GM12878 (cell line): ENCODE data around the gene TMEM151A. TPM values are rescaled to one million over a fixed set of nuclear protein-coding genes. Genes with fewer than 3 reads are reported as not detected.
A peak's percentile ranks its signal among the peaks of the same experiment; 100 is the strongest.

Source experiments
- ATAC-seq: fragments of 200-7000 bp; cut with Tn5 transposase; 3 replicates; pipeline ENCODE4 v1.9.1; 2020; ENCODE audit warnings: mild to moderate bottlenecking, moderate library complexity
- BruUV-seq: library from RNA; stranded (reverse); fragments of 400-500 nt; replicated peaks from 2 replicates; lab custom pipeline; 2021; lab: Mats Ljungman, UMichigan
- CTCF ChIA-PET: fragments of 300-600 bp; sonication (Branson Sonifier 250); formaldehyde crosslinking; extraction: SDS; loops from one replicate; lab custom pipeline; 2021; ENCODE audit warnings: inconsistent platforms; lab: Yijun Ruan, JAX
- POLR2A ChIA-PET: fragments of 350-600 bp; formaldehyde crosslinking; extraction: SDS; loops from one replicate; lab custom pipeline; 2021; ENCODE audit warnings: inconsistent platforms; lab: Charles Lee
- RAD21 ChIA-PET: fragments of 300-600 bp; sonication (Branson Sonifier 250); formaldehyde crosslinking; loops from one replicate; lab custom pipeline; 2023; ENCODE audit warnings: antibody characterized with exemption; ENCODE audit not compliant: unreplicated experiment; lab: Charles Lee
- SMC1A ChIA-PET: fragments of 300-600 bp; sonication (Branson Sonifier 250); formaldehyde crosslinking; loops from one replicate; lab custom pipeline; 2023; ENCODE audit not compliant: unreplicated experiment, uncharacterized antibody; lab: Charles Lee
- DNase-seq: peaks from one replicate; pipeline ENCODE4 v3.0.0-alpha.2; 2011; ENCODE audit warnings: low read depth, low spot score
- FAIRE-seq: peaks from 3 replicates; lab custom pipeline; 2011; peaks lifted over from hg19 to GRCh38; lab: Jason Lieb, UNC
- H2AFZ ChIP-seq: 2 replicates; pipeline ENCODE4 v1.6.0; 2011; ENCODE audit warnings: low read depth, low read length, control low read depth; ENCODE audit not compliant: control insufficient read depth
- H3K27ac ChIP-seq: 2 replicates; pipeline ENCODE4 v1.5.1; 2011; ENCODE audit warnings: control low read depth; ENCODE audit not compliant: control insufficient read depth, insufficient read depth
- H3K27me3 ChIP-seq, 2 experiments: replicated peaks in 1 of 2; 2 replicates each; pipeline versions ENCODE4 v1.6.0 to v1.6.1; 2011; ENCODE audit warnings: low read length in 1 of 2; ENCODE audit not compliant: control insufficient read depth in 2 of 2, insufficient read depth in 2 of 2
- H3K36me3 ChIP-seq, 2 experiments: 2 replicates each; pipeline ENCODE4 v1.5.1; 2011; ENCODE audit warnings: low read length in 1 of 2; ENCODE audit not compliant: control insufficient read depth in 2 of 2, insufficient read depth in 2 of 2
- H3K4me1 ChIP-seq: 2 replicates; pipeline ENCODE4 v1.6.1; 2011; ENCODE audit warnings: mild to moderate bottlenecking, low read length, moderate library complexity, mixed read lengths; ENCODE audit not compliant: control insufficient read depth, insufficient read depth
- H3K4me2 ChIP-seq: 2 replicates; pipeline ENCODE4 v1.6.0; 2011; ENCODE audit warnings: control low read depth; ENCODE audit not compliant: control insufficient read depth, insufficient read depth
- H3K4me3 ChIP-seq: fragments of 200-600 bp; sonication (generic); 2 replicates; pipeline ENCODE4 v1.5.1; 2016
- H3K79me2 ChIP-seq: 2 replicates; pipeline ENCODE4 v1.6.0; 2011; ENCODE audit warnings: low read length; ENCODE audit not compliant: control insufficient read depth, insufficient read depth
- H3K9ac ChIP-seq: 2 replicates; pipeline ENCODE4 v1.8.0; 2011; ENCODE audit warnings: low read length, control low read depth, mixed read lengths; ENCODE audit not compliant: control insufficient read depth, insufficient read depth
- H3K9me3 ChIP-seq: replicated peaks from 3 replicates; pipeline ENCODE4 v1.5.1; 2011; ENCODE audit warnings: mild to moderate bottlenecking, low read length; ENCODE audit not compliant: control insufficient read depth, insufficient read depth
- H4K20me1 ChIP-seq: 2 replicates; pipeline ENCODE4 v1.6.0; 2011; ENCODE audit not compliant: control insufficient read depth, insufficient read depth
- ATF7 ChIP-seq: fragments of 450-650 bp; IDR thresholded peaks from 2 replicates; pipeline ENCODE4 v1.6.1; 2016; ENCODE audit warnings: low read depth, mild to moderate bottlenecking
- EGR1 ChIP-seq, 2 experiments: IDR thresholded peaks; 1 replicate in 1 of 2; 2 replicates in 1 of 2; pipeline ENCODE4 v1.6.1; 2011 to 2012; ENCODE audit warnings: low read depth in 2 of 2, low read length in 2 of 2, borderline replicate concordance in 1 of 2, mild to moderate bottlenecking in 1 of 2, moderate library complexity in 1 of 2
- JUNB ChIP-seq: IDR thresholded peaks from 2 replicates; pipeline ENCODE4 v1.6.1; 2016; ENCODE audit warnings: antibody characterized with exemption, mild to moderate bottlenecking
- NFYB ChIP-seq: IDR thresholded peaks from 2 replicates; pipeline ENCODE4 v1.6.1; 2011; ENCODE audit warnings: low read depth, mild to moderate bottlenecking, low read length, improper control_type of control experiment, moderate library complexity; ENCODE audit not compliant: insufficient read depth
- SMAD1 ChIP-seq: fragments of 450-650 bp; IDR thresholded peaks from 2 replicates; pipeline ENCODE4 v1.6.1; 2018; ENCODE audit warnings: mild to moderate bottlenecking, low read depth; ENCODE audit not compliant: partially characterized antibody
- WGBS: methylation state at CpG from one replicate; pipeline ENCODE4 v1.1.6; 2016; ENCODE audit warnings: low lambda C conversion rate; ENCODE audit not compliant: insufficient replicate concordance, insufficient coverage; ENCODE audit errors: missing lambda C conversion rate; 5-methylcytosine and 5-hydroxymethylcytosine counted together
- in situ Hi-C: fragments of 300-500 bp; cut with MboI; formaldehyde crosslinking; loops from 9 replicates; pipeline ENCODE4 v1.14.3; 2018; ENCODE audit warnings: mixed read lengths
- intact Hi-C: fragments of 100-400 bp; cut with micrococcal nuclease; formaldehyde crosslinking; loops from one replicate; pipeline ENCODE4 v1.14.2; 2022; ENCODE audit not compliant: unreplicated experiment
- polyA plus RNA-seq, 11 experiments: library from polyadenylated mRNA; depleted of rRNA in 4 of 11; unstranded in 6 of 11; stranded (reverse) in 5 of 11; fragments of >200 nt; fragmentation: Nextera tagmentation in 4 of 11; fragmentation: Illumina TruSeq in 1 of 11; extraction: Ambion mirVana in 4 of 11; extraction: Trizol in 1 of 11; gene quantifications; 1 replicate in 1 of 11; 2 replicates in 10 of 11; pipeline versions ENCODE4 v1.2.1 to v1.2.3, GENCODE V29; 2011 to 2016; ENCODE audit warnings: inconsistent platforms in 2 of 11, missing spikeins in 2 of 11, low read depth in 1 of 11
- total RNA-seq, 4 experiments: library from RNA; depleted of rRNA in 3 of 4; stranded (reverse); fragments of >200 nt in 3 of 4; fragmentation: Illumina TruSeq in 1 of 4; extraction: Trizol in 1 of 4; gene quantifications; 2 replicates each; pipeline versions ENCODE4 v1.2.1 to v1.2.3, GENCODE V29; 2013 to 2021

TMEM151A gene
- total and polyA plus RNA-seq, 10 of the 15 experiments (the other 5 are each of a cell fraction or from before 2014, with no cell fraction given), result not detected

DNA sequence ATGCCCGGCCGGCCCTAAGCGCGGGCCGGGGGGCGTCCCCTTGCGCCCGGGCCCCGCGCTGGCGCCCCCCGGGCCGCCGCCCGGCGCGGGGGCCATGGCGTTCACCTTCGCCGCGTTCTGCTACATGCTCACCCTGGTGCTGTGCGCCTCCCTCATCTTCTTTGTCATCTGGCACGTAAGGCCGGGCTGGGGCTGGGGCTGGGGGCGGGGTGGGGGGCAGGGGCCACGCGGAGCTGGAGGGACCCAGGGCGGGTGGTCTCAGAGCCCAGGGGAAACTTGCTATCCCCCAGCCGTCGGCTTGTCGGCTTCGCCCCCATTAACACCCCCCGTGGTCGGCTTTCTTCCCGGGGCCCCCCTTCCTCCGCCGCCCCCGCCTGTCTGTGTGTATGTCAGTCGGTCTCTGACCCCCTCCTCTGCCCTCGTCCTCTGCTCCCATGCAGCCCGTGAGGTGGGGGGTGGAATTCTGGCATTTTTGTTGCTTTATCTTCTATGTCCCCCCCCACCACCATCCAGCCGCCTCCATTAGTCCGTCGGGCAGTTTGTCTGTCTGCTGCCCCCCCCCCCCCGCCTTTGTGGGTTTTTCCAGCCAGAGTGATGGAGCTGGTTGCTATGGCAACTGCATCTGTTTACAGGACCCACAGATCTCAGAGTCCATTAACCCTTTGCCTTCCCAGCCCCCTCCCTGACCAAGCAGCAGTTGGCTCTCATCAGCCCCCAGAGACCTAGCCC, 13.2 kb upstream of the TMEM151A start:
- WGBS, result 14% methylated on average over 26 of the region's 45 CpGs
- Histone ChIP-seq H3K27ac (no peak overlapping the region), H2AFZ (no peak overlapping the region), H3K4me3 (no peak overlapping the region), H3K36me3 (peaks cover 7 to 17% of the 10 kb centered on the region in 2 experiments), H3K9ac (no peak overlapping the region), H4K20me1 (no peaks in the 10 kb centered on the region; the same call in 1 of the 2 replicates), H3K79me2 (no peaks in the 10 kb centered on the region), H3K4me2 (peak overlapping the region; percentile 48; the same call in 1 of the 2 replicates), H3K9me3 (no peaks in the 10 kb centered on the region), H3K4me1 (peaks cover 12% of the 10 kb centered on the region), H3K27me3 (no peaks in the 10 kb centered on the region)
- TF ChIP-seq JUNB (no peak), NFYB (no peak), EGR1 (IDR thresholded peaks at IDR 0.05; ENCODE audit: borderline replicate concordance in 1 of 2, low read depth in 2 of 2, low read length in 2 of 2) (peak in 1 of 2 experiments; percentile 57; a peak in 1 of 3 replicates), SMAD1 (no peak), ATF7 (no peak)
- ChIA-PET RAD21 (no interaction called here), POLR2A (interaction anchor here (0.6 kb wide), 1 partner anchor 222 kb away, joined by 3 read pairs; no protein-coding TSS in a partner anchor), SMC1A (no interaction called here), CTCF (no interaction called here)
- BruUV-seq, result no TSS peak
- in situ Hi-C loops, result no loop called here
- FAIRE-seq (no peak), ATAC-seq (no peak), DNase-seq (no peak)
- intact Hi-C loops, result no loop called here
